HG03039 (cell line): ENCODE data around the gene KCNJ15.

Experiments
- ATAC-seq: cut with Tn5 transposase; IDR thresholded peaks from one replicate; pipeline ENCODE4 v1.9.1; 2021; ENCODE audit warnings: mild to moderate bottlenecking, moderate library complexity; ENCODE audit not compliant: unreplicated experiment

The KCNJ15 gene

GRCh38 chr21:38325216-38325615 lies 68.4 kb downstream of the KCNJ15 start:
- no peak for ATAC-seq

GRCh38 chr21:38325731-38326420 lies 69.1 kb downstream of the KCNJ15 start:
- no peak for ATAC-seq

- no peak for ATAC-seq
These were observed 69.6 kb downstream of the KCNJ15 start for GRCh38 chr21:38326429-38326828.

GRCh38 chr21:38326899-38327298 lies 70.1 kb downstream of the KCNJ15 start:
- no peak for ATAC-seq

GRCh38 chr21:38327984-38328383 lies 71.2 kb downstream of the KCNJ15 start:
- no peak for ATAC-seq

- ATAC-seq, result no peak
These were observed 72.4 kb downstream of the KCNJ15 start for GRCh38 chr21:38329162-38329561.

- ATAC-seq, result no peak
These were observed 73.9 kb downstream of the KCNJ15 start for GRCh38 chr21:38330666-38331065.

GRCh38 chr21:38333301-38334272 lies 76.8 kb downstream of the KCNJ15 start:
- ATAC-seq, result no peak

- no peak for ATAC-seq
These were observed 78.1 kb downstream of the KCNJ15 start for GRCh38 chr21:38334866-38335265.

- no peak for ATAC-seq
These were observed 81.0 kb downstream of the KCNJ15 start for GRCh38 chr21:38337793-38338192.

GRCh38 chr21:38340131-38340530 lies 83.3 kb downstream of the KCNJ15 start:
- no peak for ATAC-seq

- no peak for ATAC-seq
These were observed 84.8 kb downstream of the KCNJ15 start for GRCh38 chr21:38341546-38342012.

GRCh38 chr21:38342739-38343138 lies 85.9 kb downstream of the KCNJ15 start:
- no peak for ATAC-seq

- no peak for ATAC-seq
These were observed 86.9 kb downstream of the KCNJ15 start for GRCh38 chr21:38343691-38344090.

- no peak for ATAC-seq
These were observed 89.5 kb downstream of the KCNJ15 start for GRCh38 chr21:38346286-38346685.

GRCh38 chr21:38349111-38349746 lies 92.4 kb downstream of the KCNJ15 start:
- ATAC-seq, result no peak

GRCh38 chr21:38349977-38350376 lies 93.2 kb downstream of the KCNJ15 start:
- ATAC-seq, result no peak

GRCh38 chr21:38350684-38351083 lies 93.9 kb downstream of the KCNJ15 start:
- no peak for ATAC-seq

- ATAC-seq, result no peak
These were observed 94.6 kb downstream of the KCNJ15 start for GRCh38 chr21:38351176-38351959.

- ATAC-seq, result no peak
These were observed 95.2 kb downstream of the KCNJ15 start for GRCh38 chr21:38351961-38352521.
